Measurements from ENCODE around the gene ZNF521.

GRCh38 chr18:25370391-25370790 is 18.4 kb upstream of the ZNF521 start:
- no peak for TF ChIP-seq RAD21 (IDR thresholded peaks at IDR 0.05; ENCODE audit: low read depth)
- TF ChIP-seq REST (IDR thresholded peaks at IDR 0.05; ENCODE audit: low read depth) = no peak
- TF ChIP-seq TAF1 (IDR thresholded peaks at IDR 0.05; ENCODE audit: low read depth) = no peak
